ENCODE results near the gene TMEM120B. TPM values are rescaled to one million over a fixed set of nuclear protein-coding genes. Genes with fewer than 3 reads are reported as not detected.

TMEM120B gene
- total RNA-seq, 1 experiment from 2014 or later = 18.5 TPM

GRCh38 chr12:121801595-121802484 lies 89.3 kb downstream of the TMEM120B start:
- Histone ChIP-seq H3K9me3 (ENCODE audit: low read length) (no peaks in the 10 kb centered on the region), H3K4me2 (ENCODE audit: low read length) (peak overlapping the region; percentile 93), H2AFZ (ENCODE audit: low read length) (no peak overlapping the region), H3K9me2 (replicated peaks; ENCODE audit: low read length) (no peaks in the 10 kb centered on the region), H3K4me1 (ENCODE audit: insufficient read depth, low read length) (peaks cover 49% of the 10 kb centered on the region), H4K20me1 (ENCODE audit: low read length) (peaks cover 2% of the 10 kb centered on the region; the same call in 1 of the 2 replicates), H3K27me3 (ENCODE audit: low read length) (no peaks in the 10 kb centered on the region), H3K9ac (ENCODE audit: low read length) (peak overlapping the region; percentile 99), H3F3A (ENCODE audit: low read length, unreplicated experiment) (no peaks in the 10 kb centered on the region), H3K79me2 (ENCODE audit: low read length) (peaks cover 80% of the 10 kb centered on the region), H3K27ac (ENCODE audit: low read length) (peak overlapping the region; percentile 99), H3K4me3 (ENCODE audit: low read length) (peak overlapping the region; percentile 80), H3K36me3 (ENCODE audit: low read depth, low read length) (no peaks in the 10 kb centered on the region)
- intact Hi-C loops (cut with micrococcal nuclease) = no loop called here
- POLR2A ChIA-PET (ENCODE audit: unreplicated experiment) = interaction anchor here (0.6 to 1.2 kb wide), 3 partner anchors 8 to 979 kb away, joined by 4 to 24 read pairs (median 7); no protein-coding TSS in a partner anchor
- BruUV-seq (replicated peaks) = no TSS peak
- peak; percentile 27 for DNase-seq
- no peak for TF ChIP-seq EZH2phosphoT487 (IDR thresholded peaks at IDR 0.05; ENCODE audit: borderline replicate concordance, low read length)
- TF ChIP-seq CTCF (conservative IDR thresholded peaks at IDR 0.05; ENCODE audit: low read depth, low read length) = no peak
- no peak for TF ChIP-seq EZH2 (IDR thresholded peaks at IDR 0.05; ENCODE audit: low read length, unreplicated experiment)
- ATAC-seq = no peak
- CTCF ChIA-PET = interaction anchor here (0.7 to 1.5 kb wide), 3 partner anchors 10 to 598 kb away, joined by 3 to 7 read pairs (median 5); no protein-coding TSS in a partner anchor

DNA sequence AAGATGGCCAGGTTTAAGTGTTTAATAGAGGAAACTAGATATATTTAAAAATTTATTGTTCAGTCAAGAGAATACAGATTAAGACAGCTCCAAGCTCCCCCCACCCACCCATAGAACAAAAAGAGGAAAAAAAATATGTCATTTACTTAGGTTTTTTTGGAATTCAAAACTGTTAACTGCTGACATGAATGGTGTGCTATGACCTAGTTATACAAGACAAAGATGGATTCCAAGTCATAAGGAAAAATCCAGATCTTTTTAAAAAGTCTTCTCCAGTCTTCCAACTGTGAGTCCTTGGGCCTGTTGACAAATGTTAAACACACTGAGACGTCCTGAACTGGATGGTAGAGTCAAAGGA lies 89.9 kb downstream of the TMEM120B start:
- intact Hi-C loops (cut with micrococcal nuclease) = no loop called here
- CTCF ChIA-PET = interaction anchor here (0.7 to 1.5 kb wide), 3 partner anchors 8 to 597 kb away, joined by 3 to 7 read pairs (median 6); partner anchors contain the start of gene RHOF
- peaks cover 4% of the 10 kb centered on the region; the same call in 1 of the 2 replicates for H4K20me1 ChIP-seq (ENCODE audit: low read length)

More for the DNA sequence above, 89.9 kb downstream of the TMEM120B start:
- no peak for ATAC-seq
- Histone ChIP-seq H3K27ac (ENCODE audit: low read length) (peak overlapping the region; percentile 99), H3K9me3 (ENCODE audit: low read length) (no peaks in the 10 kb centered on the region), H3K9ac (ENCODE audit: low read length) (peak overlapping the region; percentile 99), H3K4me1 (ENCODE audit: insufficient read depth, low read length) (peaks cover 47% of the 10 kb centered on the region), H3K36me3 (ENCODE audit: low read depth, low read length) (0 out of 2 replicates have a peak, but pooled peaks cover under 1% of the 10 kb centered on the region), H3K9me2 (replicated peaks; ENCODE audit: low read length) (no peaks in the 10 kb centered on the region), H3K4me2 (ENCODE audit: low read length) (peak overlapping the region; percentile 93), H2AFZ (ENCODE audit: low read length) (no peak overlapping the region; the same call in 1 of the 2 replicates), H3K4me3 (ENCODE audit: low read length) (peak overlapping the region; percentile 80), H3K79me2 (ENCODE audit: low read length) (peaks cover 81% of the 10 kb centered on the region), H3F3A (ENCODE audit: low read length, unreplicated experiment) (no peaks in the 10 kb centered on the region), H3K27me3 (ENCODE audit: low read length) (no peaks in the 10 kb centered on the region)
- POLR2A ChIA-PET (ENCODE audit: unreplicated experiment) = interaction anchor here (0.6 to 1.3 kb wide), 3 partner anchors 8 to 112 kb away, joined by 5 to 24 read pairs (median 16); no protein-coding TSS in a partner anchor
- no peak for DNase-seq
- TF ChIP-seq CTCF (conservative IDR thresholded peaks at IDR 0.05; ENCODE audit: low read depth, low read length) (no peak), EZH2phosphoT487 (IDR thresholded peaks at IDR 0.05; ENCODE audit: borderline replicate concordance, low read length) (no peak), EZH2 (IDR thresholded peaks at IDR 0.05; ENCODE audit: low read length, unreplicated experiment) (no peak)
- TSS peak; percentile 81 for BruUV-seq (replicated peaks)
